Ammon's horn (tissue), 1 donor: ENCODE results near the gene DGLUCY.
A peak's percentile ranks its signal among the peaks of the same experiment; 100 is the strongest.
"Not testable (repeated sequence)": the region's sequence is repeated elsewhere in the genome, so short reads cannot be mapped to it uniquely, and the experiment has no call there.

Experiments used
- DNase-seq: peaks from one replicate; pipeline ENCODE4 v3.0.0-alpha.2; 2016; ENCODE audit warnings: low spot score

The DGLUCY gene

GRCh38 chr14:91138511-91139359, 24.9 kb downstream of the DGLUCY start:
- DNase-seq: no peak

GRCh38 chr14:91139776-91140175, 25.9 kb downstream of the DGLUCY start:
- DNase-seq: no peak

GRCh38 chr14:91140672-91141071, 26.8 kb downstream of the DGLUCY start:
- DNase-seq: peak; percentile 68

GRCh38 chr14:91142214-91142668, 28.4 kb downstream of the DGLUCY start:
- DNase-seq: no peak

DNA sequence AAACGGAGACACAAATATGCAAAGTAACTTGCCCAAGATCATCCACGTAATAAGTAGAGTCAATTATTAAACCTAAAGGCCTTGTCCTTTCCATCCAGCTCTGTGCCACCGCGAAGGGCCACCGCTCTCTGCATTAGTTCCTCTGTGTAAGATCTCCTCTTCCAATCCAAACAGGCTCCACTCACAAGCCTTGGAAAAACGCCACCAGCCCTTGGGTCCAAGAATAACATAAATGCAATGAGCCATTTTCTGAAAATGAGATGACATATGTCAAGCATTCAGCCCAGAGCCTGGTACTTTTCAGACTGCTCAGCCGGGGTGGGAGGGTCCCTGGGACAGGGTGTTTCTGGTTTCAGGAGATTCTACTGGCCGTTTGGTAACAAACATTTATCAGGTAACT, 30.0 kb downstream of the DGLUCY start:
- no peak for DNase-seq

DNA sequence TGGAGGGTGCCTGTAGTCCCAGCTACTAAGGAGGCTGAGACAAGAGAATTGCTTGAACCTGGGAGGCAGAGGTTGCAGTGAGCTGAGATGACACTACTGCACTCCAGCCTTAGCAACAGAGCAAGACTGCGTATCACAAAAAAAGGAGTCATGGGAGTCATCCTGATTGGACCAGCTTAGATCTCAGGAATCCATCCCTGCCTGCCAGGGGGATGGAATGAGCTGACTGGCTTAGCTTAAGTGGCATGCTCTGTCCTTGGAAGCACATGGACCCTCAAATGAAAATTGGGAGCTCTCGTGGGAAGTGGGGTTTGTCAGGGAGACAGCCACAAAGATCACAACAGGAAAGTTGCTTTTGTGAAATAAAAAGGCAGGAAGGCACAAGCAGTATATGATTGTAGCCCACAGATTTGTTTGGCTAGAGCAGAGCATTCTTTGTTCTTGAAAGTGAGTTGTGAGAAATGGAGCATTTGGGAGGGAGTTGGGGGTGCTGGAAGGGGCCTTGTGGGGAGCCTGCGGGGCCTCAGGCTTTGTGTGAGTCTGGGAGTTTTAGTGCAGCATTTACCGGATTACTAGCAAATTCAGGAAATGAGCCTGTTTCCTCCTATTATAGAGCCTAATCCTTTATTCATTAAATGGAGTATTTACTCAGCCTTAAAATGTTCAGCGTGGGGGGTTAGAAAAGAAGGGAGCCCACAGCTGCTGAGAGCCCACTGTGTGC, 30.7 kb downstream of the DGLUCY start:
- no peak for DNase-seq

DNA sequence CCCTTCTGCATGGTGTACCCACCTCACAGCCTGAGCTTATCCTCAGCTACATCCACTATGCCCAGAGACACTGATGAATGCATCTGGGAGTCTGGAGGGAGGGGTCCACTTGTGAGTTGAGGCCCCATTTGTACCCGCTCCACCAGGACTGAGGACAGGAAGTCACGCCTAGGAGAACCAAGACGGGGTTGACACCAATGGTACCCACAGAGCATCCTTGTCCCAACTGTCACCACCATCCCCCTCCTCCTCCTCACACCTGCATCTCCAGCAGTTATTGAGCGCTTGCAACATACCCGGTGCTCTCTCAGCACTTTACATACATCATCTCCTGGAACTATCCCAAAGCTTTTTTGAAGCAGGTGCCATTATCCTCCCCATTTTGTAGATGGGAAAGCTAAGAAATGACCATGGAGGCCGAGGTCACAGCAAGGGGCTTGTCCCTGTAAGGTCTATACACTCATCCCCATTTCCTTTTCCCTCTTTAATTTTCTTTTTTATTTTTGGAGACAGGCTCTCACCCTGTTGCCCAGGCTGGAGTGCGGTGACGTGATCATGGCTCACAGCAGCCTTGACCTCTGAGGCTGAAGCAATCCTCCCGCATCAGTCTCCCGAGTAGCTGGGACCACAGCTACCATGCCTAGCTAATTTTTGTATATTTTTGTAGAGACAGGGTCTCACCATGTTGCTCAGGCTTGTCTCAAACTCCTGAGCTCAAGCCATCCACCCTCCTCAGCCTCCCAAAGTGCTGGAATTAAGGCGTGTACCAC, 31.7 kb downstream of the DGLUCY start:
- DNase-seq: no peak

DNA sequence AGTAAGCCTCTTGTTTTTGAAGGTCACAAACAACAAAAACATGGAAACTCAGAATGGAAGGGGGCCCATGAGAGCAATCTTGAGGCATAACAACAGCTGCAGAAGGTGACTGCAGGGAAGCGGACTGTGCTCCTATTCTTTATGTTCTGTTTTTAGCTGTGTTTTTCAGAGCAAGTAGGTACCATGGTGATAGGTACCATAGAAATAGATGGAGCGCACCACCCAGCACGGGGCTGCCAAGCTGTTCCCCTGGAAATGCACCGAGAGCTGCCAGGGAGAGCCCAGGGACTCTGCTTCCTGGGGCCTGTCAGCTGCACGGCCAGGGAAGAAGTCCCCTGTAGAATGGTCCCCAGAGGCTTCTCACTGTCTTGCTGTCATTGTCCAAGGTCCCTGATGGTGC, 32.8 kb downstream of the DGLUCY start:
- DNase-seq: peak; percentile 78

GRCh38 chr14:91149462-91149861, 35.6 kb downstream of the DGLUCY start:
- DNase-seq: no peak

DNA sequence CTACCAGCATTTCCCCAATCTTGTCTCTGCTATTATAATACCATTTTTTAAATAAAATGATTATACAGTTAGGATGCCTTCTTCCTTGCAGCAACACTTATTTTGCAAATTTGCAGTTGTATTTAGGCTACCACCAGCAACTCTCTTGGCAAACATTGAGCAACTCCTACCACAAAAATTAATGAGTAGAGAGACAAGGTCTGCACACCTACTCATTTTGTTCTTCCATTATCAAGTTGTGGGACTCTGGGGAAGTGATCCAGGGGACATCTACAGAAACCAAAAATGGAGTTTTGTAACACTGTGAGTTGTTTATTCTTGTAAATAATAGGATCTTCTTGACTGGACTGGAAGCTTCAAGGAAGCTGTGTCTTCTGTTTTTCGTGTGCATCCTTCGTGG, 38.6 kb downstream of the DGLUCY start:
- no peak for DNase-seq

- DNase-seq: no peak
These were observed 39.5 kb downstream of the DGLUCY start for GRCh38 chr14:91153360-91153759.

DNA sequence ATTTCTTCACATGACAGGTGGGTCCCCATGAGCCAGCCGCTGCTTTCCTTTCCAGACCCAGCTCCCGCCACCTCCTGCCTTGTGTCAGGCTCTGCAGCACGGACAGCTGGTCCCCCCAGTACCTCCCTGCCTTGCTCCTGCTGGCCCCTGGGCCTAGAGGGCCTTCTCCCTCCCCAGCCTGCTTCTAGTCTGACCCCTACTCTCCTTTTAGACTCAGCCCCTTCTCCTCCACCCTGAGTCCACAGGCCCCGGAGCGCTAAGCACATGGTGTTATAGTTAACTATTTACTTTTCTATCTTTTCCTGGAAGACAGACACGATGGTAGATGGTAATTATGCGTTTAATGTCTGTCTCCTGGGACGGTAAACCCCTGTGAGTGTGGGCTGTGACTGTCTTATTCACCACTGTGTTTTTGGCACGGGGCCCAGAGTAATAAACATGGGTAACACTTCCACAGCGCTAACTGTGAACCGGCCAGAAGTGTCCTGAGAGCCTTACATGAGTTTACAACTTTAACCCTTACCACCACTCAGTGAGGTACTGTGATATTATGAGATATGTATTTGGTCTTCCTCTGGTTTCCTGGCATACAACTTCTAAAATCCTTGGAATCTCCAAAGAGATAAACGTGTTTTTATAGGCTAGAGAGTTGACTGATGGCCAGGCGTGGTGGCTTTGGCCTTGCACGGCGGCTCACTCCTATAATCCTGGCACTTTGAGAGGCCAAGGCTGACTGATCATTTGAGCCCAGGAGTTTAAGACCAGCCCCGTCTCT, 41.2 kb downstream of the DGLUCY start:
- no peak for DNase-seq

GRCh38 chr14:91155626-91156089, 41.8 kb downstream of the DGLUCY start:
- DNase-seq: no peak

- not testable (repeated sequence) for DNase-seq
These were observed 42.3 kb downstream of the DGLUCY start for GRCh38 chr14:91156142-91156666.

DNA sequence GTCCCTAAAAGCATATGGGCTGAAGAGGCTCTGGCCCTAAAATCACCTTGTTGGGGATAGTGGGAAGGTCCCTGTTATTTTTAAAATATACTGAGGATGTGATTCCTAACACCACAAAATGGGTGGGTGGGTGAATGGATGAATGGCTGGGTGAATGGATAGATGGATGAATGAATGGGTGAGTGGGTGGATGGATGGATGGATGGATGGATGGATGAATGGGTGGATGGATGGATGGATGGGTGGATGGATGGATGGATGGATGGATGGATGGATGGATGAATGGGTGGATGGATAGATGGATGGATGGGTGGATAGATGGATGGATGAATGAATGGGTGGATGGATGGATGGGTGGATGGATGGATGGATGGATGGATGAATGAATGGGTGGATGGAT, 43.0 kb downstream of the DGLUCY start:
- DNase-seq: not testable (repeated sequence)

- DNase-seq: no peak
These were observed 44.4 kb downstream of the DGLUCY start for GRCh38 chr14:91158091-91158790.

GRCh38 chr14:91159182-91159581, 45.3 kb downstream of the DGLUCY start:
- DNase-seq: no peak

GRCh38 chr14:91159906-91160305, 46.0 kb downstream of the DGLUCY start:
- no peak for DNase-seq

GRCh38 chr14:91163316-91163715, 49.4 kb downstream of the DGLUCY start:
- peak; percentile 58 for DNase-seq

- DNase-seq: no peak
These were observed 50.8 kb downstream of the DGLUCY start for GRCh38 chr14:91164676-91165075.

GRCh38 chr14:91167380-91167770, 53.5 kb downstream of the DGLUCY start:
- no peak for DNase-seq
